Glomerular visceral epithelial cell (primary cell): ENCODE measurements around the gene BMP2K.

Source experiments
- DNase-seq: peaks from one replicate; pipeline ENCODE4 v3.0.0-alpha.2; 2016; ENCODE audit errors: extremely low spot score

Gene BMP2K

GRCh38 chr4:78764498-78764961, 11.6 kb upstream of the BMP2K start:
- DNase-seq, result no peak

GRCh38 chr4:78765432-78766006, 10.6 kb upstream of the BMP2K start:
- no peak for DNase-seq

GRCh38 chr4:78766026-78766425, 10.1 kb upstream of the BMP2K start:
- no peak for DNase-seq

- DNase-seq, result no peak
Observed at GRCh38 chr4:78766650-78767049, 9.5 kb upstream of the BMP2K start.

- DNase-seq, result no peak
Observed at GRCh38 chr4:78767350-78767749, 8.8 kb upstream of the BMP2K start.

- DNase-seq, result no peak
Observed at GRCh38 chr4:78768452-78769180, 7.5 kb upstream of the BMP2K start.

- DNase-seq, result no peak
Observed at GRCh38 chr4:78770091-78770642, 6.0 kb upstream of the BMP2K start.

- DNase-seq, result no peak
Observed at GRCh38 chr4:78772526-78773091, 3.5 kb upstream of the BMP2K start.

- DNase-seq, result no peak
Observed at GRCh38 chr4:78774417-78774816, 1.7 kb upstream of the BMP2K start.

- peak; percentile 84 for DNase-seq
Observed at GRCh38 chr4:78775303-78776078, 659 bp upstream of the BMP2K start.

GRCh38 chr4:78776729-78777575, 802 bp downstream of the BMP2K start:
- peak; percentile 70 for DNase-seq

- no peak for DNase-seq
Observed at GRCh38 chr4:78777576-78777940, 1.4 kb downstream of the BMP2K start.

GRCh38 chr4:78778530-78778929, 2.4 kb downstream of the BMP2K start:
- no peak for DNase-seq

GRCh38 chr4:78779280-78779679, 3.1 kb downstream of the BMP2K start:
- DNase-seq, result no peak

- no peak for DNase-seq
Observed at GRCh38 chr4:78780093-78780492, 3.9 kb downstream of the BMP2K start.

GRCh38 chr4:78781139-78781538, 5.0 kb downstream of the BMP2K start:
- DNase-seq, result no peak

GRCh38 chr4:78781924-78782323, 5.8 kb downstream of the BMP2K start:
- DNase-seq, result no peak

GRCh38 chr4:78784236-78784865, 8.2 kb downstream of the BMP2K start:
- peak; percentile 21 for DNase-seq

GRCh38 chr4:78787392-78788006, 11.3 kb downstream of the BMP2K start:
- DNase-seq, result no peak
